NCI-H2107 treated with DMSO at 0.1 percent for 48 hours (cell line): ENCODE measurements around the gene MED22.

Experiments used
- DNase-seq: peaks from one replicate; lab custom pipeline; 2025; ENCODE audit not compliant: unreplicated experiment; lab: John Stamatoyannopoulos, UW

Gene MED22

GRCh38 chr9:133356391-133357091, 8.6 kb upstream of the MED22 start, which contains the start of the genes SURF1 and SURF2:
TSS of gene SURF1 (minus strand) at chr9:133356487. CDS start at chr9:133356453, 34 bp downstream.
TSS of gene SURF2 (plus strand) at chr9:133356550. CDS start at chr9:133356593, 43 bp downstream.
- DNase-seq = no peak

- no peak for DNase-seq
These were observed 8.0 kb upstream of the MED22 start for GRCh38 chr9:133355881-133356357.

GRCh38 chr9:133354766-133355165, 6.8 kb upstream of the MED22 start:
- no peak for DNase-seq

GRCh38 chr9:133353548-133353947, 5.6 kb upstream of the MED22 start:
- no peak for DNase-seq

- DNase-seq = no peak
These were observed 4.9 kb upstream of the MED22 start for GRCh38 chr9:133352635-133353340.

GRCh38 chr9:133351908-133352634, 4.1 kb upstream of the MED22 start:
- DNase-seq = no peak

GRCh38 chr9:133351526-133351907, 3.6 kb upstream of the MED22 start:
- DNase-seq = no peak

- DNase-seq = no peak
These were observed 2.2 kb upstream of the MED22 start for GRCh38 chr9:133349965-133350616.

- DNase-seq = no peak
These were observed 1.0 kb upstream of the MED22 start for GRCh38 chr9:133348718-133349573.

- DNase-seq = no peak
These were observed 381 bp downstream of the MED22 start for GRCh38 chr9:133347515-133347984.

- no peak for DNase-seq
These were observed 1.7 kb downstream of the MED22 start for GRCh38 chr9:133346021-133346785.

GRCh38 chr9:133345596-133345995, 2.3 kb downstream of the MED22 start:
- no peak for DNase-seq

- no peak for DNase-seq
These were observed 3.0 kb downstream of the MED22 start for GRCh38 chr9:133344979-133345378.

GRCh38 chr9:133344071-133344470, 3.9 kb downstream of the MED22 start:
- DNase-seq = no peak

- DNase-seq = no peak
These were observed 5.4 kb downstream of the MED22 start for GRCh38 chr9:133342570-133342969.

- no peak for DNase-seq
These were observed 5.9 kb downstream of the MED22 start for GRCh38 chr9:133342069-133342406.

GRCh38 chr9:133341369-133342068, 6.4 kb downstream of the MED22 start:
- DNase-seq = no peak

GRCh38 chr9:133340916-133341315, 7.0 kb downstream of the MED22 start:
- DNase-seq = no peak

- no peak for DNase-seq
These were observed 7.7 kb downstream of the MED22 start for GRCh38 chr9:133340256-133340655.
